OCI-LY1 (cell line): ENCODE data around the gene SF3B3.

Experiments
- CTCF ChIP-seq: fragments of 200-600 bp; sonication (generic), shearing (Covaris generic); IDR thresholded peaks from 2 replicates; pipeline ENCODE4 v1.5.1; 2017; ENCODE audit warnings: mild to moderate bottlenecking, antibody characterized with exemption, low read length, moderate library complexity, mixed read lengths
- EZH2 ChIP-seq: fragments of 200-600 bp; sonication (generic), shearing (Covaris generic); IDR thresholded peaks from 2 replicates; pipeline ENCODE4 v1.8.0; 2017; ENCODE audit warnings: borderline replicate concordance, mixed run types, mild to moderate bottlenecking, antibody characterized with exemption, low read length, moderate library complexity, mixed read lengths

- TF ChIP-seq CTCF = no peak
- TF ChIP-seq EZH2 = no peak
These were observed 68.0 kb downstream of the SF3B3 start for GRCh38 chr16:70591615-70592014.
